HuH-7.5 (cell line): ENCODE measurements around the gene PCDH15.

Experiments used
- DNase-seq: peaks from one replicate; pipeline ENCODE4 v3.0.0; 2011; ENCODE audit warnings: low spot score

PCDH15 gene

DNA sequence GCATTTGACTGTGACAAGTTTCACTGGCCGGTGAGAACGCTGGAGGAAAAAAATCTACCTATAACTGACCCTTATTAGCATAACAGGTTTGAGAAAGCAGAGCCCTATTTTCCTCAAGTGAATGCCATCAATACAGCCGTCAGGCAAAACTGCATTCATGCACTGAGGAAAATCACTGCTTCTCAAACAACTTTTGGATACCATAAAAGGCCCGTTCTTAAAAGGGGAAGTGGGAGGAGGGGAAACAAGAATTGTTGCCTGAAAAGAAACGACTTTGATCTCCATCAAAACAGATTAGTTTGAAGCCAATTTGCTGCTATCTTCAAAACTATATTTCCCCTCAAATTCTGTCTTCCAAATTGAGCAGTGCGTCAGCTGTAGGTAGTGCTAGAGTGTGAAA lies 670.6 kb downstream of the PCDH15 start:
- no peak for DNase-seq

- no peak for DNase-seq
Measured at GRCh38 chr10:54125098-54125747, 675.8 kb downstream of the PCDH15 start.

GRCh38 chr10:54124209-54124885 lies 676.7 kb downstream of the PCDH15 start:
- DNase-seq: no peak

DNA sequence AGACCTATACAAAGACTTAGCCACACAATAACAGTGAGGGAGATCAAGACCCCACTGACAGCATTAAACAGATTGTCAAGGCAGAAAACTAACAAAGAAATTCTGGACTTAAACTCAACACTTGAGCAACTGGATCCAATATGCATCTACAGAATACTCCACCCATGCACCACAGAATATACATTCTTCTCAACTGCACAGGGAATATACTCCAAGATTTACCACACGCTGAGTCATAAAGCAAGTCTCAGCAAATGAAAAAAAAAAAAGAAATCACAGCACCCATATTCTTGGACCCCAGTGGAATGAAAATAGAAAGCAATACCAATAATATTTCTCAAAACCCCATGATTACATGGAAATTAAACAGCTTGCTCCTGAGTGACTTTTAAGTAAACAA lies 680.2 kb downstream of the PCDH15 start:
- DNase-seq: no peak

DNA sequence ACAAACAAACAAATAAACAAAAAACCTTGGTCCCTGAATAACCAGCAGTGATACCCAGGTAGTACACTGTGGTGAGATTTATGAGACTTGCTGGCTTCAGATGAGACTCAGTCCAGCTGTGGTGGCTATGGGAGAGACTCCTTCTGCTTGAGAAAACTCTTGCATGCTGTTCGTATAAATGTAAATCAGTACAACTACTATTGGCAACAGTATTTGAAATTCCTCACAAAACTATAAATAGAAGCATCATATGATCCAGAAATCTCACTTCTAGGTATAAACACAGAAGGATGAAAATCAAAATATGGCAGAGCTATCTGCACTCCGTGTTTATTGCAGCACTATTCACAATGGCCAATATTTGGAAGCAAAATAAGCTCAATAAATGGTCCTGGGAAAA lies 692.1 kb downstream of the PCDH15 start:
- DNase-seq: no peak

DNA sequence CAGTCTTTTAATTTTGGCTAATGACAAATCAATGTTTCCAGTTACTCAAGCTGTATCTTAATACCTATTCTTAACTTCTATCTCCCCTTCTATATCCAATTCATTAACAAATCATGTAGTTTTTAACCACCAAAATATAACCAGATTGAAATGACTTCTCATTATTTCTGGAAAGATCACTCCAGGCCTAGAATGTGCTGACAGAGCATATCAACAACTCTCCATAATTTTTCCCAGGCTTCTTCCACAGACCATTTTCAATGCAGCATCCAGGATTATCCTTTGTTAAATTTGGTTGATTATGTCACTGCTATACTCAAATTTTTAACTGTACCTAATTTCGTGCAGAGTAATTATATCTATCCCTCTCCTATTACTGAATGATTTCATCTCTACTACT lies 704.1 kb downstream of the PCDH15 start:
- DNase-seq: no peak

- no peak for DNase-seq
Measured at GRCh38 chr10:54094321-54094720, 706.7 kb downstream of the PCDH15 start.

DNA sequence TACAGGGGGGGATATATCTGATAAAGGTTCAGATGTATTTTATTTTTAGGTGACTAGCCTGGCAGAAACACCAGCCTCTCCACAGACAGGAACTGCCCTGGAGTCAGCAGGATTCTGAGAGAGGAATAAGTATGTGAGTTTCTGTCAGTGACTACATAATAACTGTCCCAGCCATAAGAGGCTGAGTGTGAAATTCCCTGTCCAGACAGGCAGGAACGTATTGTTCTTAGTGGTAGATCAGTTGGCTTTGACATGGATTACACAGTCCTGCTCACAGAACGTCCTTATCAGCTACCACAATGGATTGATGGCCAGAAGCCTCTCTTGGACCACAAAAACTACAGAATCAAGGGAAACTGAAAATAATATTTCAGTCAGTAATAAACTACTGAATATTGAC lies 709.8 kb downstream of the PCDH15 start:
- no peak for DNase-seq

DNA sequence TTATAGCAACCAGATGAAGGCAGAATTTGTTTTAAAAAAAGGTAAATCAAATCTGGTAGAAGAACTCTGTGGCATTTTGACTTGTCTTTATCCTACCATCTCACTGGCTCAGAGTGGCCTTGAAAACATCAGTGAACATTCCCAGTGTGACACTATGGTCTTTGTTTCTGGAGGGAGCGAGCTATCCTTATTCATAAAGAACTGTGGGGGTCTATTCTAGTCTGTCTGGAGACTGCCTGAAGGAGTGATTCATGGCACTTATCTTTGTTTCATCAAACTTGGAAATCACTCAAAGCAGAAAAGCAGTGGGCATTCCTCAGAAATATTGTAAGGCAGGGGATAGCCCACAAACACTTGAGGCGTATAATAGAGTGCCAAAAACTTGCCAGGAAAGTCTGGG lies 719.1 kb downstream of the PCDH15 start:
- DNase-seq: no peak

DNA sequence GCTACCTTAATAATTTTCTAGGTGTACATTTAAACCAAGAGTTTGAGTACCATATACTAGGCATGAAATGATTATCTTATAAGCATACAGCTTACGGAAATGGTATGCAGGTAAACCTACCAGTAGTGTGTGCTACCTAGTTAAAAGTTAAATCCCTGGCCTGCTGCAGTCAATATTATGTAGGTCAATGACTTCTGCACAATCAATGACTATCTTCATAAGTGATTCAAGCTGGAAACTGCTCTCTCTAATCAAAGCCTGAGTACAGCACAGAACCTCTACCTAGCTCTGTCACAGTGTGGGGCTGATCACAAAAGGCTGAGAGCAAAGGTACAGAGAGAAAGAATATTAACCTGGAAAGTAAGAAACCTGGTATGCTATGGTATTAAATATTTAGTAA lies 733.7 kb downstream of the PCDH15 start:
- no peak for DNase-seq

GRCh38 chr10:54066646-54067045 lies 734.4 kb downstream of the PCDH15 start:
- DNase-seq: no peak

- no peak for DNase-seq
Measured at GRCh38 chr10:54065106-54065505, 735.9 kb downstream of the PCDH15 start.

GRCh38 chr10:54064215-54064614 lies 736.8 kb downstream of the PCDH15 start:
- no peak for DNase-seq

- no peak for DNase-seq
Measured at GRCh38 chr10:54063514-54063913, 737.5 kb downstream of the PCDH15 start.

GRCh38 chr10:54060572-54060971 lies 740.5 kb downstream of the PCDH15 start:
- no peak for DNase-seq

- no peak for DNase-seq
Measured at GRCh38 chr10:54057357-54057756, 743.7 kb downstream of the PCDH15 start.

- no peak for DNase-seq
Measured at GRCh38 chr10:54026340-54026739, 774.7 kb downstream of the PCDH15 start.

- DNase-seq: no peak
Measured at GRCh38 chr10:54011117-54011516, 789.9 kb downstream of the PCDH15 start.

DNA sequence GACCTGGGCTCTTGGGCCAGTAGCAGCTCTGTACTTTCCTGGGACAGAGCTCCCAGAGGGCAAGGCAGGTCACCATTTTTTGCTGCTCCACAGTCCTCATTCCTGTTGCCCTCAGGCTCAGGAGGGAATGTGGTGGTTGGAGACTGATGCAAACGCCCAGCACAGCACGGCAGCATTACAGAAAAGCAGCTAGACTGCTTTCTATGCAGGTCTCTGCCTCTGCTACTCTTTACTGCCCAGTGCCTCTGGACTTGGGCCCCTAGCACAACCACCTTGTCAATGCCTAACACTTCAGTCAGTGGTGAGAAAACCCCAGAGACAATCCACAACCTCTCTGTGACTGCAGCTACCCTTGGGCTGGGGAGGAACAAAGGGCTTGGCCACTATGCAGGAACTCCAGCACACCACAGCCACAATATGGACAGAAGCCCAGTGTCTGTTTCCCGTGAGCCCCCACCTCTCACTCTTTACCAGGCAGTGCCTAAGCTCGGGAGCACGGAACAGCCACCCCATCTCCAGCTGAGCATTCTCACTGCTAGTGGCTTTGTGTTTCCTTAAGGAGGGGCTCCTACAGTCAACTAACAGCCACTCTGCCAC lies 790.6 kb downstream of the PCDH15 start:
- DNase-seq: no peak

DNA sequence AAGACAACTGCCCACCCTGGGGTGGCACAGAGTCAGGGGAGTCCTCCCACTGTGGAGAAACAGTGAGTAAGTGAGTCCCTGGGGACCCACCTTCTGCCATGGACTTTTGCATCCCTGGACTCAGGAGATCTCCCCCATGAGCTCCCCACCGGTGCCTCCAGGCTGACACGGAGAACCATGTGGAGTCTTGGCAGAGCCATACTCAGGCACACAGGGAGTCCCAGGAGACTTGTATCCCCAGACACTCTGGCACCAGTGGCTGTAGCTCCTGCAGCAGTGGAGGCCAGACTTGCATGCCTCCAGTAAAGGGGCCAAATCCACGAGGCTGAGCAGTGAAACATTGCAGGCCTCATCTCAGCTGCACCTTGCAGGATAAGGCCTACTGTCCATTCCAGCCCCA lies 791.4 kb downstream of the PCDH15 start:
- no peak for DNase-seq

DNA sequence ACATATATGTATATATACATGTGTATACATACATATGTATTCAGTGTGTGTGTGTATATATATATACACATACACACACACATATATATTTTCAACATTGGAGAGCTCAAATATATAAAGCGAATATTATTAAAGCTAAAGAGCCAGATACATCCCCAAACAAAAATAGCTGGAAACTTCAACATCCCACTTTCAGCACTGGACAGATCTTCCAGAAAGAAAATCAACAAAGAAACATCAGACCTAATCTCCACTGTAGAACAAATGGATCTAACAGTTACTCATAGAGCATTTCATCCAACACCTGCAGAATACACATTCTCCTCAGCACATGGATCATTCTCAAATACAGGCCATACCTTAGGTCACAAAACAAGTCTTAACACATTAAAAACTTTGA lies 799.0 kb downstream of the PCDH15 start:
- no peak for DNase-seq

GRCh38 chr10:53997953-53998352 lies 803.1 kb downstream of the PCDH15 start:
- no peak for DNase-seq

GRCh38 chr10:53990799-53991238 lies 810.2 kb downstream of the PCDH15 start:
- DNase-seq: no peak

GRCh38 chr10:53983431-53983830 lies 817.6 kb downstream of the PCDH15 start:
- DNase-seq: no peak
